Measurements from ENCODE around the gene HARBI1.

Gene HARBI1

DNA sequence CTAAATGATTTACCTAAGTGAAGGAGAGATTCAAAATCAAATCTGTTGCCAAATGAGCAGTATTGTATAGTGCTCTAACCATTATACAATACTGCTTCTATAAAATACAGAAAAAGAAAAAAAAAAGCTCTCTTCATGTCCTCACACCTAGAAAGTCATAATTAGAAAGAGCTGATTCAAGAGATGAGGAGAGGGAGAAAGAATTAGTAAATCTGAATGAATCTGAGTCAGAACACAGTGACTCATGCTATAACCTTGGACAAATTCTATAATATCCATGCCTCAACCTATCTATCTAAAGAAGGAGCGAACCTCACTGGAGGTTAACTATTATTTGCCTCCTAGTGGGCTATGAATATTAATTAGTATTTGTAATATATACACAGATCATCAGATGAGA lies 52.6 kb downstream of the HARBI1 start:
- TF ChIP-seq, protein P1, sequence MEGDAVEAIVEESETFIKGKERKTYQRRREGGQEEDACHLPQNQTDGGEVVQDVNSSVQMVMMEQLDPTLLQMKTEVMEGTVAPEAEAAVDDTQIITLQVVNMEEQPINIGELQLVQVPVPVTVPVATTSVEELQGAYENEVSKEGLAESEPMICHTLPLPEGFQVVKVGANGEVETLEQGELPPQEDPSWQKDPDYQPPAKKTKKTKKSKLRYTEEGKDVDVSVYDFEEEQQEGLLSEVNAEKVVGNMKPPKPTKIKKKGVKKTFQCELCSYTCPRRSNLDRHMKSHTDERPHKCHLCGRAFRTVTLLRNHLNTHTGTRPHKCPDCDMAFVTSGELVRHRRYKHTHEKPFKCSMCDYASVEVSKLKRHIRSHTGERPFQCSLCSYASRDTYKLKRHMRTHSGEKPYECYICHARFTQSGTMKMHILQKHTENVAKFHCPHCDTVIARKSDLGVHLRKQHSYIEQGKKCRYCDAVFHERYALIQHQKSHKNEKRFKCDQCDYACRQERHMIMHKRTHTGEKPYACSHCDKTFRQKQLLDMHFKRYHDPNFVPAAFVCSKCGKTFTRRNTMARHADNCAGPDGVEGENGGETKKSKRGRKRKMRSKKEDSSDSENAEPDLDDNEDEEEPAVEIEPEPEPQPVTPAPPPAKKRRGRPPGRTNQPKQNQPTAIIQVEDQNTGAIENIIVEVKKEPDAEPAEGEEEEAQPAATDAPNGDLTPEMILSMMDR (IDR thresholded peaks at IDR 0.05): no peak
- H3K27ac ChIP-seq: no peak overlapping the region
- H3K36me3 ChIP-seq: no peaks in the 10 kb centered on the region
- H3K4me3 ChIP-seq (ENCODE audit: low read depth in 1 of 2, low read length in 1 of 2): no peak overlapping the region
- peaks cover 11 to 20% of the 10 kb centered on the region in 2 experiments for H3K4me1 ChIP-seq (ENCODE audit: control insufficient read depth in 1 of 2, insufficient read depth in 1 of 2, low read depth in 1 of 2, low read length in 1 of 2)
- no peaks in the 10 kb centered on the region for H3K9me3 ChIP-seq
- no peaks in the 10 kb centered on the region for H3K27me3 ChIP-seq

DNA sequence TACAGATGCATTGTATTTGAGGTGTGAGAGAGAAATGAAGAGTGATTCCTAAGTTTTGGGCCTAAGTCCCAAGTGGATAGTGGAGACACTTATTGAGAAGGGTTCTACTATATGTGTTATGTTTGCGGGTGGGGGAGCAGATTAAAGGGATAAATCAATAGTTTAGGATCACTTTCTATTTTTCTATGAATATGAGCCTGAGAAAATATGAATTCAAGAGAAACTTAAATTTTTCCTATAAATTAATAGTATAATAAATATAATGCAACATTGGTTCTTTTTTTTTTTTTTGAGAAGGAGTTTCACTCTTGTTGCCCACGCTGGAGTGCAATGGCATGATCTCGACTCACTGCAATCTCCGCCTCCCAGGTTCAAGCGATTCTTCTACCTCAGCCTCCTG lies 54.5 kb downstream of the HARBI1 start:
- Histone ChIP-seq H3K4me3 (ENCODE audit: low read depth in 1 of 2, low read length in 1 of 2) (no peak overlapping the region), H3K9me3 (no peaks in the 10 kb centered on the region), H3K27ac (no peak overlapping the region), H3K4me1 (ENCODE audit: control insufficient read depth in 1 of 2, insufficient read depth in 1 of 2, low read depth in 1 of 2, low read length in 1 of 2) (peaks cover 11 to 20% of the 10 kb centered on the region in 2 experiments), H3K27me3 (no peaks in the 10 kb centered on the region), H3K36me3 (no peaks in the 10 kb centered on the region)
- TF ChIP-seq, protein P1 (IDR thresholded peaks at IDR 0.05): no peak

DNA sequence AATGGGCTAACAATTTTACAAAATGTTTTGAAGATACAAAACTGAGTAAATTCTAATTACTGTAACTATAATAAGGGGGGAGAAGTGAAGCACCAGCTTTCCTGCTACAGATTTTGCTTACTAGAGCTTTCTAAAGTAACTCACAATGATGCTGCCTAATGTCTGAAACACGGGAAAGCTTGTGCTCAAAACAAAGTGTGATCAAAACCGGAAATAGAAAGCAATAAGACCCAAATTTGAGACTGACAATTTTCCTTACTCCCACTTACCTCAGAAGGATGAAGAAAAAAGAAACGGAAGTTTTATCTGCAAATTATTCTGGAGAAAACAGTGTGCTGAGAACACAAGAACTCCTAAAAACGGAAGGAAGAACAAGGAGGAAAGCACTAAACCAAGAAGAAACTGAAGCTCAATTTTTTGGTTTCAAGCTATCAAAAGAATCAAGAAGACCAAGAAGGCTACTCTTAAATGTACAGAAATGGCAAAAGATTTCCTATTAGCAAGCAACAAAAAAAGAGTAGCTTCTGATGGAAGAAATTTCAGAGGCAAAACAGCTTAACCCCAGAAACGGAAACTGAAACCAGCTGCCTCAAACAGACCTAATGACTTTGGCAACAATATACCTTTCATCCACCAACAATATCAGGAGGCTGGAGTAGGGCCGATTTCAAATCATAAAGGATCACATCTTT lies 56.6 kb downstream of the HARBI1 start:
- no peaks in the 10 kb centered on the region for H3K9me3 ChIP-seq
- H3K27ac ChIP-seq: peak overlapping the region; percentile 80
- H3K4me1 ChIP-seq (ENCODE audit: control insufficient read depth in 1 of 2, insufficient read depth in 1 of 2, low read depth in 1 of 2, low read length in 1 of 2): peaks cover 11 to 20% of the 10 kb centered on the region in 2 experiments
- H3K36me3 ChIP-seq: no peaks in the 10 kb centered on the region
- H3K4me3 ChIP-seq (ENCODE audit: low read depth in 1 of 2, low read length in 1 of 2): peak overlapping the region; percentile 45 to 49
- H3K27me3 ChIP-seq: no peaks in the 10 kb centered on the region
- TF ChIP-seq, protein P1 (IDR thresholded peaks at IDR 0.05): no peak

DNA sequence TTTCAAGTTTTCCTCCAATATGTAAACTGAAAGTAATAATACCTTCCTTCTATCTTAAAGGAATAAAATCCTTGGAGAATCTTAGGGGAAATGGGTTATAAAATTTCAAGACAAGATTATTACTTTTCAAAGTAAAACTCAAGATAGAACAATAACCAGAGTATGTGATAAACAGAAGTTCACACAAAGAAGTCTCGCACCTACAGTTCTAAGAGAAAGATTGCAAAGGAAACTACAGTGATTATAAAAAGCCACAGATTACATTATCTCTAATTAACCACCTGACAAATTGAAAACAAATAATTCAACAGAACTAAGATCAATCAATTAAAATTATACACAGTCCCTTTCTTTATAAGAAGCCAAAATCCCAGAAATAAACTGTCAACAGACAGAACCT lies 57.2 kb downstream of the HARBI1 start:
- H3K4me3 ChIP-seq (ENCODE audit: low read depth in 1 of 2, low read length in 1 of 2): peak overlapping the region in 1 of 2 experiments; percentile 49
- H3K36me3 ChIP-seq: no peaks in the 10 kb centered on the region
- TF ChIP-seq, protein P1 (IDR thresholded peaks at IDR 0.05): no peak
- H3K4me1 ChIP-seq (ENCODE audit: control insufficient read depth in 1 of 2, insufficient read depth in 1 of 2, low read depth in 1 of 2, low read length in 1 of 2): peaks cover 12 to 22% of the 10 kb centered on the region in 2 experiments
- no peaks in the 10 kb centered on the region for H3K9me3 ChIP-seq
- no peaks in the 10 kb centered on the region for H3K27me3 ChIP-seq
- H3K27ac ChIP-seq: peak overlapping the region; percentile 80

DNA sequence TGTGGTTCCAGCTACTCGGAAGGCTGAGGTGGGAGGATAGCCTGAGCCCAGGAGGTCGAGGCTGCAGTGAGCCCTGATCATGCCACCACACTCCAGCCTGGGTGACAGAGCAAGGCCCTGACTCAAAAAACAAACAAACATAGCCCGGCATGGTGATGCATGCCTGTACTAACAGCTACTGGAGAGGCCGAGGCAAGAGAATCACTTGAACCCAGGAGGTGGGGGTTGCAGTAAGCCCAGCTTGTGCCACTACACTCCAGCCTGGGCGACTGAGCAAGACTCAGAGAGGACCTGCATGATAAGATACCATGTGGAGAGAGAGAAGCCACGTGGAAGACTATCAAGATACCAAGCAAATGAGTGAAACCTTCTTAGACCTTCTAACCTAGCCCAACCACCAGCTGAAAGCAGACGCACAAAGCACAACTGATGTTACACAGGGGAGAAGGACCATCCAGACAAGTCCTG lies 59.3 kb downstream of the HARBI1 start:
- Histone ChIP-seq H3K27me3 (no peaks in the 10 kb centered on the region), H3K36me3 (no peaks in the 10 kb centered on the region), H3K4me1 (ENCODE audit: control insufficient read depth in 1 of 2, insufficient read depth in 1 of 2, low read depth in 1 of 2, low read length in 1 of 2) (peaks cover 30 to 42% of the 10 kb centered on the region in 2 experiments), H3K9me3 (no peaks in the 10 kb centered on the region), H3K4me3 (ENCODE audit: low read depth in 1 of 2, low read length in 1 of 2) (no peak overlapping the region), H3K27ac (no peak overlapping the region)
- TF ChIP-seq, protein P1 (IDR thresholded peaks at IDR 0.05): no peak
